Activated naive CD8-positive, alpha-beta T cell (primary cell): ENCODE data around the gene STK32C.

Experiments used
- H3K27ac Mint-ChIP-seq: one replicate; pipeline ENCODE4 v1.8.0; 2021; ENCODE audit warnings: mixed read lengths
- H3K27me3 Mint-ChIP-seq: one replicate; pipeline ENCODE4 v1.8.0; 2021; ENCODE audit warnings: mixed read lengths
- H3K36me3 Mint-ChIP-seq: one replicate; pipeline ENCODE4 v1.8.0; 2021; ENCODE audit warnings: mixed read lengths
- H3K4me1 Mint-ChIP-seq: one replicate; pipeline ENCODE4 v1.8.0; 2021; ENCODE audit warnings: low read depth, mixed read lengths
- H3K4me3 Mint-ChIP-seq: one replicate; pipeline ENCODE4 v1.8.0; 2021; ENCODE audit warnings: mild to moderate bottlenecking, mixed read lengths
- H3K9me3 Mint-ChIP-seq: one replicate; pipeline ENCODE4 v1.8.0; 2021; ENCODE audit warnings: low read depth, mixed read lengths

Gene STK32C

DNA sequence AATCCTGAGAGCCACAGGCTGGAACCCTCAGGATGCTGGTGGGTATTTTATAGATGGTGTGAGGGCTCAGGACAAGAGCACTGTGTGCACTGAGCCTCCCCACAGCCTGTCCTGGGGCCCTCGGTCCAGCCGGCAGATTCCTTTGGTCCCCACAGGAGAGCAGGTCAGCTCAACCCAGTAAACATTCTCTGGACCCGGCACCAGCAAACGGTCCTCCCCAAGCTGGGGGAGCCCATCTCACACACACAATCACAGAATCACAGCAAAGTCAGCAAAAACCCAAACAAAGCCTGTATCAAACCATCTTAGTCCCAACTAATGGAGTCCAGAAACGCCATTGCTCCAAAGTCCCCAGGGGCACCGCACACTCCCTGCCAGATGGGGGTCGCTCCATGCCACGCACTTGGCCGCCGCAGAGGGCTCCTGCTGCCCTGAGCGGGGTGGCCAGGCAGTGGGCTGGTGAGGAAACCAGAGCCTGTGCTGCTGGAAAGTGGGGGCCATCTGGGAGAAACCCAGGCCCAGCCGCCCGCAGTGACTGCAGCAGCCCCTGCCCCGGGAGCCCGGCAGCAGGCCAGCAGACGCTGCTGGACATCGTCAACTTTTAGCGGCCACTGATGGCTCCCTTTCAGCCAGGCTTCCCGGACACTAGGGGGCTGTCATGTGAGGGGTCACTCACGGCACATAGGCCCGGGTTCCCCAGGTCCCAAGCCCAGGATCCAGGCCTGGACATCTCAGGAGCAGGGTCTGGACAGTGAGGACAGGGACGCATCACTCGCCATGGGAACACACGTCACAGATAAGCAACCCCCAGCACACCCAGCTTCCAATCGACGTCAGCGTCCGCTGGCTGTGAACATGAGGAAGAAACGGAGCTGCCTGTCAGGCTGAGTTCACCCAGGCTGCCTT, 68.4 kb downstream of the STK32C start:
- Mint-ChIP-seq H3K4me1 (no peaks in the 10 kb centered on the region), H3K27me3 (no peaks in the 10 kb centered on the region), H3K36me3 (no peaks in the 10 kb centered on the region), H3K9me3 (no peaks in the 10 kb centered on the region), H3K27ac (no peak overlapping the region), H3K4me3 (no peak overlapping the region)

DNA sequence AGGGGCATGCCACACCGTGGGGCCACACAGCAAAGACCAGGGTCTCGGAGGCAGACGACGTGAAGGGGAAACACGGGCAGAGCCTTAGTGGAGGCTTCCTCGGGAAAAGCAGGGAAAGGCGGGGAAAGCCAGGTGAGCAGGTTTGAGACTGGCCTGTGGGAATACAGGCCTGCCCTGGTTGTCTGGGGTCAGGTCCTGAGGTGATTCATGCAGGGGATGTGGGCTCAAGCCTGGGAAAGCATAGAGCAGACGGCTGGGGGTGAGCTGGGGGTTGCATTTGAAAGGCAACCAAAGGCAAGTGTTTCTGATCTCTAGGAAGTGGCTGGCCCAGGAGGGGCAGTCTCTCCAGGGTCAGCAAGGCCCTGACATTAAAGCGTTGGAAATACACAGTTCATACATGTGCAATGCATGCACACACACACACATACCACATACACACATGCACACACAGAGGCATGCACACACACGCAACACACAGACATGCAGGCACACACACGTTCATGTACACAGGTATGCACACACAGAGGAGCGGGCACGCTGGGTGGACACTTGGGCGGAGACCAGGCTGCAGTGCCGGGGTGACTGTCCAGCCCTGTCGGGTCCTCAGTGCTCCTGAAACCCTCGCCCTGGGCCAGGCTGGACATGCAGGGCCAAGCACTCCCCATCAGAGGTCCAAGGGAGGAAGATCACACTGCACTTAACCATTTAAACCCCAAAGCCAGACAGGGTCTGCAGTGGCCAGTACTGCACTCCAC, 69.2 kb downstream of the STK32C start:
- H3K27me3 Mint-ChIP-seq = no peaks in the 10 kb centered on the region
- H3K9me3 Mint-ChIP-seq = no peaks in the 10 kb centered on the region
- no peak overlapping the region for H3K27ac Mint-ChIP-seq
- no peaks in the 10 kb centered on the region for H3K36me3 Mint-ChIP-seq
- H3K4me1 Mint-ChIP-seq = no peaks in the 10 kb centered on the region
- H3K4me3 Mint-ChIP-seq = no peak overlapping the region

DNA sequence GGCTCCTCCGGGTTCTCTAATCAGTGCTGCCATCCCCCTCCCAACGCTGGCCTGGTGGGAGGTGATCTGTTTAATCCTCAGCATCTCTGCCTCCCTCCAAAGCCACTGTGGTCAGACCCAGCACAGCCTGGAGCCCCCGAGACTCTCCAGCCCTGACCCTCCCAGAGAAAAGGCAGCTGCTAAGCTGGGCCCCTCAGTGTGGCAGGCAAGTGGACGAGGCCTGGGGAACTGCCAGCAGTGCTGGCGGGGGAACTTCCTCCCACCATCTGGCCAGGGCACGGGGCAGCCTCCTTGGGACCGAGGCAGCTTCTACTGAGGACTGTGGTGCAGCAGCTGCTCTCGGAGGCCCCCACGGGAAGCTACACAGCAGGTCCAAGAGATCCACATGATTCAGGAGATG, 69.9 kb downstream of the STK32C start:
- Mint-ChIP-seq H3K27ac (no peak overlapping the region), H3K9me3 (no peaks in the 10 kb centered on the region), H3K36me3 (no peaks in the 10 kb centered on the region), H3K27me3 (no peaks in the 10 kb centered on the region), H3K4me3 (no peak overlapping the region), H3K4me1 (peaks cover 1% of the 10 kb centered on the region)

DNA sequence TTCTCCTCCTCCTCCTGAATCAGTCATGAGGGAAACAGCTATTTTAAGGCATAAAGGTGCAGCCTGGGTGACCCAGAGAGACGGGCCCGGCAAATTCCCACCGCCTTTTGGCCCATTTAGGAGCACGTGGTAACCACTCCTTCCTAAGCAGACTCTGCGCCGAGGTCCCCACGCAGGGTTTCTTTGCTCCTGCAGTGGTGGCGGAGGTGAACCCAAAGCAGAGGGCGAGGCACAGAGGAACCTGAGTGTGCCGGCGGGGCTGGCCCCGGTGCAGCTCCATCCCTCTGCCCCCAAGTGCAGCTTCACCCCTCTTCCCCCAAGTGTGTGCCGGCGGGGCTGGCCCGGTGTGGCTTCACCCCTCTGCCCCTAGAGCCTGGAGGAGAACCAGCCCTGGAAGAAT, 70.4 kb downstream of the STK32C start:
- Mint-ChIP-seq H3K9me3 (no peaks in the 10 kb centered on the region), H3K4me1 (peaks cover 5% of the 10 kb centered on the region), H3K4me3 (no peak overlapping the region), H3K27me3 (no peaks in the 10 kb centered on the region), H3K27ac (no peak overlapping the region), H3K36me3 (no peaks in the 10 kb centered on the region)

DNA sequence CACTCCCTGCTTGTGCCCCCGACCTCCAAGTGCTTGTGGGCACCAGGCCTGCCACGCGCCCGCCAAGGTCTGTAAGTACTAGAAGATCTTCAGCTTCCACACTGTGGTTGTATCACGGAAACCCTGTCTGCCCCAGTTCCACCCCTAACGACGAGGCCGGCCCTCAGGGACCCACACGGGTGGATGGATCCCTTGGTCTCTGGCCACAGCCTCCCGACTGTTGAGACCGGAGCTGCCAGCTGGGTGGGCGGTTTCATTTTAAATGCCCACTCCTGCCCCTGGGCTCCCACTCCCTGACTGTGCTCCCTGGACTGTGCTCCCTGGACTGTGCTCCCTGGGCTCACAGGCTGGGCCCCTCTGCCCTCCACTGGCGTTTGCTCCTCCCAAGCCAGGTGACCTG, 70.9 kb downstream of the STK32C start:
- H3K4me3 Mint-ChIP-seq = no peak overlapping the region
- no peaks in the 10 kb centered on the region for H3K27me3 Mint-ChIP-seq
- no peaks in the 10 kb centered on the region for H3K36me3 Mint-ChIP-seq
- no peaks in the 10 kb centered on the region for H3K9me3 Mint-ChIP-seq
- no peak overlapping the region for H3K27ac Mint-ChIP-seq
- peaks cover 10% of the 10 kb centered on the region for H3K4me1 Mint-ChIP-seq

DNA sequence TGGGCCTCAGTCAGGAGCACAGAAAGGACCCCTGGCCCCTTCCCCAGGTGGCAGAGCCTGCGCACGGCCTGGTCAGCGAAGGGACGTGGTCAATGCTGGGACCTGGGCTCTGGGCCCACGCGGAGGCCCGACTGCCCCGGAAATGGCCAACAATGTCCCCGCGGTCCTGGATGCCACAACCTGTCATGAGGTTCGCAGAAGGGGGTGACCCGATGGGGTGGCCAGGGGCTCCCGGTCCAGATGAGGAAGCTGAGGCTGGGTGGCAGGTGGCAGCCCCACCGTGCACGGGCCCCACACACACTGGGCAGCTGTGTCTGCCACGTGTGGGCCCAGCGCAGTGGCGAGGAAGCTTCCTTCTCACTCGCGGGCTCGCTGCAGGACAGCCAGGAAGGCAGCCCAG, 71.6 kb downstream of the STK32C start:
- Mint-ChIP-seq H3K27ac (no peak overlapping the region), H3K4me3 (no peak overlapping the region), H3K9me3 (no peaks in the 10 kb centered on the region), H3K36me3 (no peaks in the 10 kb centered on the region), H3K27me3 (no peaks in the 10 kb centered on the region), H3K4me1 (peaks cover 15% of the 10 kb centered on the region)

DNA sequence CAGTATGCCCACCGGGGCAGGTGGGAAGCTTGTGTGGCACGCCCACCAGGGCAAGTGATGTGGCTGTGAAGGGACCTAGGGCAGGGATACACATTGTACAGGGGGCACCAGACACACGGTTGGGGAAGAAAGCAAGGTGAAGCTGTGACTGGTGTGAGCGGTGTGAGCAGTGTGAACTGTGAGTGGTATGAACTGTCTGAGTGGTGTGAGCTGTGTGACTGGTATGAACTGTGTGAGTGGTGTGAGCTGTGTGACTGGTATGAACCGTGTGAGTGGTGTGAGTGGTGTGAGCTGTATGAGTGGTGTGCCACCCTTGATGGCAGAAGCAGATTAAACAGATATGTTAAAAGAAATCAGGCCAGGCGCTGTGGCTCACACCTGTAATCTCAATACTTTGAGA, 72.9 kb downstream of the STK32C start:
- Mint-ChIP-seq H3K9me3 (no peaks in the 10 kb centered on the region), H3K36me3 (no peaks in the 10 kb centered on the region), H3K27me3 (no peaks in the 10 kb centered on the region), H3K4me1 (peaks cover 21% of the 10 kb centered on the region), H3K4me3 (no peak overlapping the region), H3K27ac (no peak overlapping the region)

DNA sequence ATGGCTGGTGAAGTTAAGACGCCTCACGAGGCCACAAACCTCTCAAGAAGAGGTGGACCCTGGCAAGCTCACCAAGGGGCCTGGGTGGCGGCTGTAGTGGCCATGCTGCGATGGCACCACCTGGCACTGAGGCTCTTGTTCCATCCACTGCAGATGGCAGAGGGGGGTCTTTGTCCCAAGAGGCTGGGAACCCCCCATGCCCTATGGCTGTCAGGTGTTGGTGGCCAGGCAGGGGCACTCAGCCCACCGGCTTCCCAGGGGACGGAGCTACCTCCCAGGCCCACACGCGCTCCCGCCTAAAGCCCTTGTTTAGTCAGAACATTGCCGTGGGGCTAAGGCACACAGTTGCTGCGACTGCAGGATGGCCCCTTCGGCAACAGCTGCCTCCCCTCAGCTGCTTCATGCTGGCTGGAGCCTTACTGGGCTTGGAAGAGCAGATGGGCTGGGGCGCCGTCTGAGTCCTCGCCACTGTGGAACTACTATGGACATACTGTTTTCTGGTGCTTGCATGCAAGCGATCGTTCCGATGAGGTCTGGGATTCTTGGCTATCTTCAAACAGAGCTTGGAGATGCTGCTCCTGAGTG, 74.2 kb downstream of the STK32C start:
- no peaks in the 10 kb centered on the region for H3K36me3 Mint-ChIP-seq
- H3K4me1 Mint-ChIP-seq = peaks cover 26% of the 10 kb centered on the region
- no peaks in the 10 kb centered on the region for H3K9me3 Mint-ChIP-seq
- H3K4me3 Mint-ChIP-seq = no peak overlapping the region
- no peaks in the 10 kb centered on the region for H3K27me3 Mint-ChIP-seq
- no peak overlapping the region for H3K27ac Mint-ChIP-seq

DNA sequence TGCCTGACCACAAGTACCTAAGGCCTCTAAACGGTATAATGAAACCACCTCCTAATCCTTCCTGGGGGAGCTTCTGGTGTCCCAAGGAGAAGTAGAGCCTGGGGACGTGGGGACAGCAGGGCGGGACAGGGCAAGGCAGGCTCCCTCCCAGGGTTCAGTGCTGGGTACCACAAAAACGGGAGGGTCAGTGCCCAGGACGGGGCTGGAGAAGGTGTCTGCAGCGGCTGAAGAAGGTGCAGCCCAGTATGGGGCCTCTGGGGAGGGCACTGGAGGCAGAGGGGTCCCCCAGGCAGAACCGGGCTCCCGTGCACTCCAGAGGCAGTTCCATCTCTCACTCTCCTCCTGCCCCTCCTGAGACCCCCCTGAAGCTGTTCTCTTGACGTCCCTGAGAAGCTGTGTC, 74.8 kb downstream of the STK32C start:
- Mint-ChIP-seq H3K27ac (no peak overlapping the region), H3K4me3 (peak overlapping the region; percentile 46), H3K27me3 (no peaks in the 10 kb centered on the region), H3K36me3 (no peaks in the 10 kb centered on the region), H3K9me3 (no peaks in the 10 kb centered on the region), H3K4me1 (peaks cover 26% of the 10 kb centered on the region)

DNA sequence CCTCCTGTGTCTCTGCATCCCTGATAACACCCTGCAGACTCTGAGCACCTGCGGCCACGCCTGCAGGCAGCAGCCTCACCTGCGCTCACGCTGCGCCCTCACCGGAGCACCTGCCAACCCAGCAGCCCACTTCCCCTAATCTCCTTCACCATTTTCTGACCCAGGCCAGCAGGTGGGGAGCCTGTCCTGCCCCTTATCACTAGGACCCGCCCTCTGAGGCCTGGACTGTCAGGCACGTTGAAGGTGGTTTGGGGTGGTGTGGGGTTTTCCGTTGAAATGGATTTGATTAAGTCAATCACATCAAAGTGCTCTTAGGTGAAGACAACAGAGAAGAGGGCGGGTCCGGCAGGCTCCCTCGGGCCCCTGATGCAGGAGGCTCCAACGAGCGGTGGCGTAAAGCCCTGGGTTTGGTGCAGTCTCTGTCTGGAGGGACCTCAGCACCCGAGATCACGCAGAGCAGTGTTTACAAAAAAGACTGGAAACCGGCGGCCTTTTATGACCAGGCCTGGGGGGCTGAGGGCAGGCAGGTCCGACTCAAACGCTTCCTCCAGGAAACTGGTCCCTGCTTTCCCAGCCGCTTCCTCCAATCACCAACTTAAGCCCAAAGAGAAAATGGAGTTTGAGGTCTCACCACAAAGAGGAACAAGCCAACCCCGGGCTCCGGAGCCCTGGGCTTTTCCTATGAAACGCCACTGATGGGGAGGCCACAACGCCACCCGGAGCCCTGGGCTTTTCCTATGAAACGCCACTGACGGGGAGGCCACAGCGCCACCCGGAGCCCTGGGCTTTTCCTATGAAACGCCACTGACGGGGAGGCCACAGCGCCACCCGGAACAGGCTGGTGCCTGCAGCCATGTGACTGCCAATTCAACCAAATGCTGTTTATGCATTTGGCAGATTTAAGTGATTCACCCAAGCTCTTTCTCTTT, 75.5 kb downstream of the STK32C start:
- Mint-ChIP-seq H3K4me1 (peaks cover 26% of the 10 kb centered on the region), H3K36me3 (peaks cover 3% of the 10 kb centered on the region), H3K27me3 (no peaks in the 10 kb centered on the region), H3K27ac (peak overlapping the region; percentile 28), H3K4me3 (peak overlapping the region; percentile 75), H3K9me3 (no peaks in the 10 kb centered on the region)

DNA sequence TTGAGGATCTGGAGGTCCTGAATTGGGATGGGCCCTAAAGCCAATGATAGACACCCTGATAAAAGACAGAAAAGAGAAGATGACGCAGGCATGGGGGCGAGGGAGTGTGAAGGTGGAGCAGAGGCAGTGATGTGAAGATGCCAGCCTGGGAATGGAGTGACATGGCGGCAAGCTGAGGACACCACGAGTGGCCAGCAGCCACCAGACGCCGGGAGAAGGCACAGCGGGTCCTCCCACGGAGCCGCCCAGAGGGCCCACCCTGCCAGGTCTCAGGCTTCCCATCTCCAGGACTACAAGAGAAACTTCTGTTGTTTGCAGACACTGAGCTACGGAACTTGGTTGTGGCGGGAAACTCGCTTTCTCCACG, 76.1 kb downstream of the STK32C start:
- Mint-ChIP-seq H3K27ac (no peak overlapping the region), H3K4me1 (peaks cover 26% of the 10 kb centered on the region), H3K4me3 (peak overlapping the region; percentile 75), H3K27me3 (no peaks in the 10 kb centered on the region), H3K9me3 (no peaks in the 10 kb centered on the region), H3K36me3 (peaks cover 5% of the 10 kb centered on the region)

DNA sequence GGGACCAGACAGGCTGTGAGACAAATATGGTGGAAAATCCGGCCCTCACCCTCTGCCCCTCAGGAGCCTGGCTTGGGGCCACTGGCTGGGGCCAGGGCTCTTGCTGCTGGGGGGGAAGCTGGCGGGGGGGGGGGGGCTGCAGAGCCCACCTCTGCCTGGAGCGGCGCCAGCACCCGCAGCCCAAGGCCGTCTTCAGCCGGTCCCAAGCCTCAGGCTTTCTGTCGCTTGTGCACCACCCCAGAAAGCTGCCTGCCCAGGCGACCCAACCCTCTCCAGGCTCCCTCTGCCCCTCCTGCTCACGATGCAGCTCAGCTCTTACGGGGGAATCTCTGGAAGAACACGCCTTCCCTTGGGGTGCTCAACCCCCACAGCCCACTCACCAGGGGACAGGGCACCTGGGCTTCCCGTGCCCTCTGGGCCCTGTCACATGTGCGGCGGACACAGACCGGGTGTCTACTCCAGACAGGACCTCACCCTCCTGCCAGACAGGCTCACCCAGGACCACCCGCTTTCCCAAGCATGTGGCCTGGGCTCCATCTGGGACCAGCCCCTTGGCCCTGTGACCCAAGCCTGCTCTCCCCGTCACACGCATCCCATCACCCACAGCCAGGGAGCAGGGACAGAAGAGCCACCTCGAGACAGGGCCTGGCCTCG, 77.1 kb downstream of the STK32C start:
- Mint-ChIP-seq H3K27ac (peak overlapping the region; percentile 95), H3K4me3 (peak overlapping the region; percentile 56), H3K4me1 (peaks cover 26% of the 10 kb centered on the region), H3K9me3 (no peaks in the 10 kb centered on the region), H3K27me3 (no peaks in the 10 kb centered on the region), H3K36me3 (peaks cover 5% of the 10 kb centered on the region)

DNA sequence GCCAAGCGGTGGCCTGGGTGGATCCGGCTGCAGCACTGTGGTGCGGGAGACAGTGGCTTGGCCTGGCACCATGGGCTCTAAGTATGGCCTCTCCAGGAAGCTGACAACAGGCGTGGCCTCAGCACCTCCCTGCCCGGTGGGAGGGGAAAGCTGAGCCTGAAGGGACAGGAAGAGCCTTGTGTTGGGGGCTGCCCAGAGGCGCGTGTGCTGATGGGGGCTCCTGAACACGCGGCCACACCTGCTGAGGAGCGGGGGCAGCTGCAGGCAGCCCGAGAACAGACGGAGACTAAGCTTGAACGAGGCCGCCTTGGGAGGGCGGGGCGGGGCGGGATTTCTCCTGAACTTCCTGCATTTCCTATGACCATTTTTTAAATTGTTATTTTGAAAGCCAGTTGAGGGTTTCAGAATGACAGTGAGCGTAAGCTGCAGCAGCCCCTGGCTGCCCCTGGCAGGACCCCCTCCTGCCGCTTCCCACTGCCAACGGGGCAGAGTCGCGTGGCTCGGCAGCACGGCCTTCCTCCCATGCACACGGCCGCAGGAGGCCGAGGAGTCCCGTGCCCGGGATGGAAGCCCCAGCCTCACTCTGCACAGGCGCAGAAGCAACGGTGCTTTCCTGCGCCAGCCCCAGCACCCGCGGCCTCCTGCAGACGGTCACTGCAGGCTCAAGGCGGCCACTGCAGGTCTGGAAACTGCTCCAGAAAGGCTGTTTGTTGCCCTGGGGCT, 77.8 kb downstream of the STK32C start:
- H3K9me3 Mint-ChIP-seq = no peaks in the 10 kb centered on the region
- peak overlapping the region; percentile 95 for H3K27ac Mint-ChIP-seq
- peak overlapping the region; percentile 82 for H3K4me3 Mint-ChIP-seq
- H3K36me3 Mint-ChIP-seq = peaks cover 5% of the 10 kb centered on the region
- no peaks in the 10 kb centered on the region for H3K27me3 Mint-ChIP-seq
- H3K4me1 Mint-ChIP-seq = peaks cover 26% of the 10 kb centered on the region
